HG02981 (cell line): Measurements from ENCODE around the gene PLAGL1.
"Not testable (repeated sequence)": the region's sequence is repeated elsewhere in the genome, so short reads cannot be mapped to it uniquely, and the experiment has no call there.

Experiments used
- ATAC-seq: cut with Tn5 transposase; IDR thresholded peaks from one replicate; pipeline ENCODE4 v1.9.1; 2021; ENCODE audit warnings: mild to moderate bottlenecking, moderate library complexity; ENCODE audit not compliant: unreplicated experiment

Gene PLAGL1

DNA sequence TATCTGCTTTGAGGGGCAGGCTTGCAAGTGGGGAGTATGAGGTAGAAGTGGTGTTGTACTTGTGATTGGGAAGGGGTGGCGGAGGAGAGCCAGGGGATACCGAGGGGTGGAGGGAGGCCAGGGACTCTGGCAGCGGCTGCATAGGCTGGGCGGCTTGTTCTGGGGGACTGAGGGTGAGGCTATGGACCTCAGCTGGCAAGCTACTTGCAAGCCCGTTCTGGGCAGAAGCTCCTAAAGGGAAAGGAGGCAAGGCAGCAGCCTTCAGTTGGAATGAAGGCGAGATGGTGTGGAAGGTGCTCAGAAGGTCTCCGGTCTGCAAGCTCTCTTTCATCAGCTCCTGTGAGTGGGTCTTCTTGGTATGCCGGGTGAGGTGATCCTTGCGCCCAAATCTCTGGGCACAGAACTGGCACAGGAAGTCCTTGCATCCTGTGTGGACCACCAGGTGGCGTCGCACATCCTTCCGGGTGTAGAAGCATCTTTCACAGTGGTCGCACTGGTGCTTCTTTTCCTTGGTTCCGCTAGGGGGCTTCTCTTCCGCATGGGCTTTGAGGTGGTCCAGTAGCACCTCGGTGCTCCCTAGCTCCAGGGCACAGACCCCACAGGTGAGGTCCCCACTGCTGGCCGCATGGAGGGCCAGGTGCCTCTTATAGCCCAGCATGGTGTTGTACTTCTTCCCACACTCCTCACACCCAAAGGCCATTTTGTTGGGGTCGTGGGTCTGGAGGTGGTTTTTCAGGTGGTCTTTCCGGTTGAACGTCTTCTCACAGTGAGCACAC lies 66.0 kb downstream of the PLAGL1 start:
- peak; percentile 53 for ATAC-seq

DNA sequence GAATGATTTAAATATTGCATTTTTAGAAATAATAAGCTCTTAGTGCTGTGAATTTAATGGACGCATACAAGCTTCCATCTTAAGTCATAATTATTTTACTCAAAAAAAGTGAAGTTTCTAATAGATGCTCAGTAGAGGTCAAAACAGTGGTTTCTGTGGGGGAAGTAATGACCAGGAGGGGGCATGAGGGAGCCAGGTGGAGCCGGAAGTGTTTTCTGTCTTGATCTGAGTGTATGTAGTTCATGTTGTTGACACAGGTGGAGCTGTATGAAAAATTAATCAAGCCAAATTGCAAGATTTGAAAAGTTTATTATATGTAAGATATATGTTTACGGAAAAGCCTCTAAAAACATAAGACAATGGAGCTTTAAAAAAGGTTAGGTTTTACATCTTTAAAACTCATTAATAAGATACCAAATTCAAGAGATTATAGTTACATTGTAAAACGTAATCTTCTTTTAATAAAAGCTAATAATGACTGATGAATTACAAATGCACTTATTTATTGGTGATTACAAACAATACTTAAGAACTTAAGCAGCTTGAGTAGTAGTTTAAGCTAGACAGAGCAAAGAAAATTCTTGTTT lies 68.0 kb downstream of the PLAGL1 start:
- ATAC-seq, result peak; percentile 99

DNA sequence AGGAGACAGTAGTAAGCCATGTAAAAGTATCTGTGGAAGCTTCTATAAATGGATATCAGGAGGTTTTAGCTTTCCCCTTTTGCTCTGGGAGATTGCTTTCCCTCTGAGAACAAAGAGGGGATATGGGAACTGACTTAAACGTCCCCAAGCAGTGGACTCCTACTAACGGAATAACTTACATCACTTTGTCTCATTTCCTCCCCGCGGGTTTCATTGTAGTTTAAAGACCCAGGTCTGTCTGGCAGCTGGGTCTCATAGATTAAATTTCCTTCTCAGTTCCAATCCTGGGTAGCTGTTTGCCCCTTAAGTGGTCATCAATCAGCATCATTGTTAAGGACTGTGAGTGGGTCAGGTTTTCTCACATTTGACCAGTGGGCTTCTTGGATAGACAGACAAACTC lies 68.7 kb downstream of the PLAGL1 start:
- no peak for ATAC-seq

DNA sequence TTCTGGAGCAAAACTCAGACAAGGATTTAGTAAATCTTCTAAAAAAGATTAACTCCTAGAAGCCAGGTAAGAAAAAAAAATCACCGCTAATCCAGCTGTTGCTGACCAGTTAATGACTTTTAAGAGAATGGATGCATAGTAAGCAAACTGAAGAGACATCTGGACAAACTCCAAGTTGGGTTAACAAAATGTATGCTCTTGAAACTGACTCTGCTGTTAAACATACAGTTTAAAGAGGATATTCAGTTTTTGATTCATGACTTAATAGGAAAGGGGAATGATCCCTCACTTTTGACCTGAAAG lies 70.4 kb downstream of the PLAGL1 start:
- no peak for ATAC-seq

DNA sequence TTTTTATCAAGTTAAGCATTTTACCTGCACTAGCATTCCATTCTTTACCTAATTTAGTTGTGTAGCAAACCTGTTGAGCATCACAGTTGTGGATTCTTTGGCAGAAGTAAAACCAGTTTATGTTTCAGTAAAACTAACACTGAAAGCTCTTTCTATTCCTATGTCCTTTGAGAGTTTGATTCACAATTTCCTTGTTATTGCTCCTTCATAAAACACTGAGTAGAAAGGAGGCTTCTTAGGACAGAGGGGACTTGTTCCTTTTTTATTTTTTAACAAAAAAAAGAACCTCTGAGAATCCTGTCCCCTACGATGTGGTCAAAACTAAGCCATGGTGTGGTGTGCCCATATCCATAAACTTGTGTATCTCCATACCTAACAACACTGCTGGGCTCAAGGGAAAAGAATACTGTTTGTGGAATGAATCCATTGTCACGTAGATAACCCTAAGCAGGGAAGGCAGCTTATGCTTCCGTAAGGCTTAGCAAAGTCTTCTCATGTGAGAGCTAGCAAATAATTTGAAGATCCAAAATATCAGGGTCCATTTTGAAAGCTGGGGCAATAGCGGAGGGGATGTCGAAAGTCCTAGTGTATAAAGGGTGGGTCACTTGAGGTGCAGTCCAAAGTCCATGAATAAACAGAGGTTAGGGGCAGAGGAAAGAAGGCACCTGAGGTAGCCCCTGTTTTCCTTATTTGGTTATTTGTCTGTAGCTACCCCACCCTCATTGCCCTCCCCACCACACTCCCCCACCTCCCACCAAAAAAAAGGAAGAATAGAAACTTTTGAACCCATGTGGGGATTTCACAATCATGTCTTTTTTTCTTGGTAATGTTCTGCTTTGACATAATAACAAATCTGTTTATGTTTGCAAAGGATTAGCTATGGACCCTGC lies 71.0 kb downstream of the PLAGL1 start:
- no peak for ATAC-seq

DNA sequence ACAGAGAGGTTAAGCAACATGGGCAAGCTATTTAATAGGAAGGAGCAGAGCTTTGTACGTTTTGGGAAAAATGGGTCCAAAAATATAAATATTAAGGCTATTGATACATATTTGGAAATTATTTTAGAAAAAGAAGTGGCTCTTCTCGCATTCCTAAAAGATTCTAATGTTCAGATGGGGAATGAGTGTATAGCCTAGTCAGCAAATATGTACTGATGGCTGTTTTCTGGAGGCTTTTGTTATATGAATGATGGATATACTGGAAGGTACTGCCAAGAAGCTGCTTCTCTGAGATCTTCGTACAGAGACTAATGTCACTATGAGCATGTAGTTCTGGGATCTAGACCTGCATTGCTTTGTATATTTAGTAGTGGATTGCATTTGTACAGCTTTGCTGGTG lies 71.7 kb downstream of the PLAGL1 start:
- no peak for ATAC-seq

DNA sequence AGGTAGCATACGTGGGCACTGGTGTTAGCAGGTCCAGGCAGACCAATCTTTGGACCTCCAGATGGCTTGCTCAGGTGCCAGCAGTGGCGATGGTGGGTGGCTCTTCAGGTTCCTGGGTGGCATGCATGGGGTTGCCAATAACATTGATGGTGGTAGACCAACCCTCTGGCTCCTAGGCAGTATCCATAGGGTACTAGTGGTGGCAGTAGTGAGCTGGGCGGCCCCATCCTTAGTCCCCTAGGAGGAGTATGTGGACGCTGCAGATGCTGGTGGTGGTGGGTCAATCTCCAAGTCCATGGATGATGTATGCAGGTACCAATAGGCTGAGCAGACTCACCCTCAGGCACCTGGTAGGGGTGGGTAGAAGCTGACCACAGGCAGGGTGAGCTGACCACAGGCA lies 73.2 kb downstream of the PLAGL1 start:
- no peak for ATAC-seq

DNA sequence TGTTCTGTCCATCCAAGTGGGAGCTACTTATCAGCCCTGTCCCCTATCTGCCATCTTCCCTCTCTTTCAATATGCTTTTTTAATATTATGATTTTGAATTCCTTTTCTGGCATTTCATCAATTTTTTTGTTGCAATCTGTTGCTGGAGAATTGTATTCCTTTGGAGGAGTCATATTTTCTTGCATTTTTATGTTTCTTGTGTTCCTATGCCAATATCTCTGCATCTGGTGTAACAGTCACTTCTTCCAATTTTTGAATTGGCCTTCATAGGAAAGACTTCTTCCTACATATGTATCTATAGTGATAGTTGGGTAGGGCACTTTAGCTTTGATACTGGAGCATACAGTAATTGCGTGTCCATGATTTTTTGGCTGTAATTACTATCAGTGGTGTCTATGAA lies 73.7 kb downstream of the PLAGL1 start:
- no peak for ATAC-seq

DNA sequence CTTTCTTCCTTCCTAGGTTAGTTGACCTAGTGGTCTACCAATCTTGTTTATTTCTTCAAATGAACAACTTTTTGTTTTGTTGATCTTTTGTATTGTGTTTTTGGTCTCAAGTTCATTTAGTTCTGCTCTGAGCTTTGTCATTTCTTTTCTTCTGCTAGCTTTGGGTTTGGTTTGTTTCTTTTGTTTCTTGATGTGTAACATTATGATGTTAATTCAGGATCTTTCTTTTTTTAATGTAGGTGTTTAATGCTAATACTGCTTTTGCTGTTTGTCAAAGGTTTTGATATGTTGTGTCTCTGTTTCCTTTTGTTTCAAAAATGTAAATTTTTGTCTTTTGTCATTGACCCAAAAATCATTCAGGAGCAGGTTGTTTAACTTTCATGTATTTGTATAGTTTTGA lies 78.1 kb downstream of the PLAGL1 start:
- no peak for ATAC-seq

DNA sequence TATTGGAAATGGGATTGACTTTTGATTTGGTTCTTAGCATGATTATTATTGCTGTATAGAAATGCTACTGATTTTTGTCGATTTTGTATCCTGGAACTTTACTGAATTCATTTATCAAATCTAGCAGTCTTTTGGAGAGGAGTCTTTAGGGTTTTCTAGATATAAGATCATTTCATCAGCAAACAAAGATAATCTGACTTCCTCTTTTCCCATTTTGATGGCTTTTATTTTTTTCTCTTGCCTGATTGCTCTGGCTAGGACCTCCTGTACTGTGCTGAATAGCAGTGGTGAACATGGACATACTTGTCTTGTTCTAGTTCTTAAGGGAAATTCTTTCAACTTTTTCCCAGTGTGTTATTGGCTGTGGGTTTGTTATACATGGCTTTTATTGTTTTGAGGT lies 79.2 kb downstream of the PLAGL1 start:
- no peak for ATAC-seq

DNA sequence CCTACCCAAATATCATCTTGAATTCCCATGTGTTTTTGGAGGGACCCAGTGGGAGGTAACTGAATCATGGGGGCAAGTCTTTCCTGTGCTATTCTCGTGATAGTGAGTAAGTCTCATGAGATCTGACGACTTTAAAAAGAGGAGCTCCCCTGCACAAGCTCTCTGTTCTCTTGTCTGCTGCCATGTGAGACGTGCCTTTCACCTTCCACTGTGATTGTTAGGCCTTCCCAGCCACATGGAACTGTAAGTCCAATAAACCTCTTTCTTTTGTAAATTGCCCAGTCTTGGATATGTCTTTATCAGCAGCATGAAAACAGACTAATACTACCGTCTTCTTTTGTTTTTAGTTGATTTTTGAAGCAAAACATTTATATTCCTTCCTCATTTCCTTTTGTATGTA lies 91.0 kb downstream of the PLAGL1 start:
- ATAC-seq, result not testable (repeated sequence)

DNA sequence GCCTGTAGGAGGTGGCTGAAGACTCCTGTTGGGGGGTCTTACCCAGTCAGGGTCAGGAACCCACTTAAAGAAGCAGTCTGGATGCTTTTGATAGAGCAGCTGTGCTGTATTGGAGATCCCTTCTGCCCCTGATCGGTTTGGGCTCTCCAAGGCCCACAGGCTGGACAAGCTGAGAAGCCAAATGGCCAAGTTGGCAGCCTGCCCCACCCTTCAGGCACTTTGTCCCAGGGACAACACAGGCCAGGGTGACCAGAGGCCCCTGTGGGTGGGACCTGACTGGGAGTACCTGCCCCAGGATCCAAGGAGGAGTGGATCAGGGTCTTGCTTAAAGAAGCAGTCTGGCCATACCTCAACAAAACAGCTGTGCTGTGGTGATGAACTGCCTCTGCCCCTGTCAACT lies 95.4 kb downstream of the PLAGL1 start:
- no peak for ATAC-seq

DNA sequence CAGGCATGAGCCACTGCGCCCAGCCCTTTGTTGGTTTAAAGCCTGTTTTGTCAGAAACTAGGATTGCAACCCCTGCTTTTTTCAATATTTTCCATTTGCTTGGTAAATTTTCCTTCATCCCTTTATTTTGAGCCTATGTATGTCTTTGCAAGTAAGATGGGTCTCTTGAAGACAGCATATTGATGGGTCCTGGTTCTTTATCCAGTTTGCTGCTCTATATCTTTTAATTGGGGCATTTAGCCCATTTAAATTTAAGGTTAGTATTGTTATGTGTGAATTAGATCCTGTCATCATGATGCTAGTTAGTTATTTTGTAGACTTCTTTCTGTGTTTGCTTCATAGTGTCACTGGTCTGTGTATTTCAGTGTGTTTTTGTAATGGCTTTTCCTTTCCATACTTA lies 97.0 kb downstream of the PLAGL1 start:
- ATAC-seq, result no peak

DNA sequence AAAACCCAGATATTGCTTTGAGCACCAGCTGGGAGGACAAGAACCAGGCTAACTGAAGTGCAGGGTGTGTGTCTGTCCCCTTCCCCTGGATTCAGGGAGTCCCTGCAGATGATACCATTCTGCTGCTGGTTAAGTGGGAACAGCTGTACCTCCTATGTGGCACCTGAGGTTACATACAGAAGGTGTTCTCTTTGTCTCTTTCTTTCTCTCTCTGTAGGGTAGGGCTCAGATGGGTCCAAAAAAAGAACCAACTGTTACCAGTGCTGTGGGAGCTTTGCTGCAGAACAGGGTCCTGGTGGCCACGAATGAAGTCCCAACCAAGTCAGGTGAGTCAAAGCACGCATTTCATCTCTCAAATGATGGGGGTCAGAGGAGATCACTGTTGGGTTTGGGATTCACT lies 105.2 kb downstream of the PLAGL1 start:
- no peak for ATAC-seq

DNA sequence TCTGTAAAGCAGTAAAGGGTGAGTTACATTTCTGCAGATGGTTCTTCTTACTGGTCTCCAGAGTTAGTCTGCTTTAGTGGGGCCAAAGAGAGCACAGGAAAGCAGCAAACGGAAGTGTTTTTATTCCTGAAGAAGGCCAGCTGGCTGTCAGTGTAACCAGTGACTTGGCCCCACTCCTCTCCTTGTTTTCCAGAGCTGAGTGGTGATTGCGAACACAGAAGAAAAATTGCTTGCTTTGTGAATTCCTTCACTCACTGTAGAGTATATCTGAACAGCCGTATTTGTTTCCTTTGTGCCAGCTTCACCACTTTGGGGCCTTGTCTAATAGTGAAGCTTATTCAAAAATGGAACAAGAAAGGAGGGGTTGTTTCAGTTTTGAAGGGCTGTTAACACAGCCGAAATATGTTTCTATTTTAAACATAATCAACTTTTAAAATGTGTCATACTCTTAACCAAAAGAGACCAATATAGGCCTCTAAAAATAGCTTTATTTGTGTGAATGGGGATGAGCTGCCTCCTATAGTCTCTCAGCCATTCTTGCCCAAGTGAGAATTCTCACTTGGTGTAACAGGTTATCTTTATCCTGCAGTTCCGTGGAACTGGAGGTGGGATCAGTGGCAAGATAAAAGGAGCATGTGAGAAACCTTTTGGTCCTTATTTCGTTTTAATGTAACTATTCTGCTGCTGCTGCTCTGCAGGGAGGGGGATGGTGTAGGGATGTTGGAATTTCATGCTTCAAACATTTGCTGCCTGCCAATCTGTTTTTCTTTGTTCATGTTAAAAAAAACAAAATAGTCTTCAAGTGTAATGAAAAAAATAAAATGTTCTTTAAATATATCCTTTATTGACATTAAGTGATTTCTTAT lies 105.9 kb downstream of the PLAGL1 start:
- peak; percentile 90 for ATAC-seq

DNA sequence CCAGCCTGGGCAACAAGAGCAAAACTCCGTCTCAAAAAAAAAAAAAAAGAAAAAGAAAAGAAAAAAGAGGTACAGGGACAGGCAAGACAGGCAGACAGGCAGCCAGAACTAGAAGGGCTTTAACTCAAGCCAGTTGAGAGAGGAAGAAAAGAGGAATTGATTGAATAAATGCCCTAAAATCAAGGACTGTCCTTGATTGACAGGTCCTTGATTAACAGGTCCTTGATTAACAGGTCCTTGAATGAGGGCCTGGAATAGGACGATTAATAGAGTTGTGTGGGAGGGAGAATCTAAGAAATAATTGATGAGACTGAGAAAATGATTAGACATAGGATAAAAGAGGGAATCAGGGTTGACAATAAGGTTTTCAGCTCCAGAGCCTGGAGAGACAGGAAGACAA lies 107.7 kb downstream of the PLAGL1 start:
- ATAC-seq, result no peak

DNA sequence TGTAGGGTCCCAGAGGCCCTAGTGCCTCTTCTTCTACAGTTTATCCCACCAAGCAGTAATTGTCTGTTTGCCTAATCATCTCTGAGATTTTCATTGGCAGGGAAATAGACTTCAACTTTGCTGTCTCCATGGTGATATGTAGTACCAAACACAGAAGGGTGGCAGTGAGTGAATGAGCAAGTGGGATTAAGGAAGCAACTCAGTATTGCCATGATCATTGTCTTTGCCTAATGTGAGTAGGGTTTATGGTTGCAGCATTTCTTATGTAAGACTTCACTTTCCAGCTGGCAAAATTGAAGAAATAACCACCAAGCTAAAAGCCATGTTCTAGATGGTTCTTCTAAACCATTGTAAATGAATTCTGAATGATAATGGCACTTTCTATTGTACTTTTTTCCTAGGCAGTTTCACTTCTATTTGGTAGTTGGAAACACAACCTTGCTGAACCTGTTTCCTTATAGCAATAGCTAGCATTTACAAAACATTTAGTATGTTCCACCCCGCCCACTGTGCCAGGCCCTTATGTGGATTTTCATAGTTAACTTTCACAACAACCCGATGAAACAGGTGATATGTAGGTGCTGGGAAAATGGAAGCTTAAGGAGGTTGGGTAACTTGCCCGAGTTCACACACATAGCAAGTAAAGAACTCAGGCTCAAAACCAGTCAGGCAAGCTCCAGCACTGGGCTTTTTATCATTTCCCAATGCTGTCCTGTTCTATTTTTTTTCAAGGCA lies 111.8 kb downstream of the PLAGL1 start:
- no peak for ATAC-seq

DNA sequence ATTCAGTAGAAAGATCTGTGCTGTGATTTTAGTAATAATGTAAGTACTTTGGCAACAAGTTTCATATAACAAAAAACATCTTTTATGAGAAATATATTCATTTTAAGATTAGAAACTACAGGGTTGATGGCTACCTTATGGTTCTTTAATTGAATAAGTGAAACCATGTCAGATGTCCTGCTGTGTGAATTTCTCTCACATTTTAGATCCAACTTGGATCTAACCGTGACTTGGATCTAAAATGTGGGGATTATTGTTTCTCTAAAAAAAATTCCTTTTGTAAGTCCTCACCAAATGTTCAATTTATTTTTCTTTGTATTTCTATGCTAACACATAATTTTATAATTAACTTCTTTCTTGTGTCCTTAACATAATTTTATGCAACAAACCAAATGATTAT lies 113.4 kb downstream of the PLAGL1 start:
- ATAC-seq, result no peak
